ENCODE results near the gene RIOK1. TPM values are rescaled to one million over a fixed set of nuclear protein-coding genes. Genes with fewer than 3 reads are reported as not detected.

Gene RIOK1
- total RNA-seq, 1 experiment from 2014 or later, result 21.3 TPM

DNA sequence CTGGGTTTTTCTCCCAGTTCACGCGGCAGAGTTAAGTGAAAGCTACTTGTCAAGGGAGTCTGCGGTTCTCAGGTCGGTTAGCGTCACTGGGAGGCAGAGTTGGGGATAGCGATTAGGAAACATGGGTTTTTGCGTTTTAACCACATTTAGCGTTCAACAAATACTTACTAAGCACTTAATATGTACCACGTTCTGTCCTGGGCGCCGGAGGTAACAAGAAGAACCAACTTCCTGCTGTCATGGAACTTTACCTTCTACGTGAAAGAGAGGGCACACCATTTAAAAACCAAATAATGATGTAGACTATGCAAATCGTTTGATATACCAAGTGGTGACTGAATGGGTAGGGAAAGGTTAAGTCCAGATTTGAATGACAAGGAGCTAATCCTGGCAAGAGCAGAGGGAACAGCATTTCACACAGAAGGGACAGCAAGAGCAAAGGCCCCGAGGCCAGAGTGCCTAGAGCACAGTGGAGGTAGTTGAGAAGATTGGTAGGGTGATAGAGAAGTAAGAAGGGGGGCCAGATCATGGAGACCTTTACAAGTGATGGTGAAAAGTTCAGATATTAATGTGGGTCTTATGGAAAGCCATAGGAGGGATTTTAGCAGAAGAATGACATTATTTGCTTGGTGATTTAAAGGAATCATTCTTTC, 744 bp downstream of the RIOK1 start:
- peaks cover 3% of the 10 kb centered on the region; the same call in 1 of the 2 replicates for H3K36me3 ChIP-seq
- H3K9me3 ChIP-seq (replicated peaks), result no peaks in the 10 kb centered on the region
- H3K4me1 ChIP-seq, result no peaks in the 10 kb centered on the region
- H3K27me3 ChIP-seq, result no peaks in the 10 kb centered on the region
- peak overlapping the region; percentile 70 for H3K27ac ChIP-seq
- no peak for DNase-seq
- H3K4me3 ChIP-seq, result peak overlapping the region; percentile 72

DNA sequence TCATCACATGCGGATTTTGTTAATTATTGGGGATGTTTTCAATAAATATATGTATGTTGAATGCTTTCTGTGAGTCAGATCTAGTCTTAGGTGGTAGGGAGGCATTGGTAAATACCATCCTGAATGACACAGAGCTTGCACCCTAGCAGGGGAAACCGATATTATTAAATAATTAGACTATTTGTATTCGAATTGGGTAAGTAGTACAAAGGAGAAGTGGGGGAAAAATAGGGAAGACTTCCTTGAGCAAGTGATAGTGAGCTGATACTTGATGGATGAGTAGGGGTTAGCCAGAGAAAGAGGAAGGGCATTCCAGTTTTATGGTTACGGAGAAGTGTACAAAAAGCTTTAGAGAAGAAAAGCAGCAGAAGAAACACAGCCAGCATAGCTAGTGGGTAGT, 1.5 kb downstream of the RIOK1 start:
- peaks cover 6% of the 10 kb centered on the region; the same call in 1 of the 2 replicates for H3K36me3 ChIP-seq
- no peaks in the 10 kb centered on the region for H3K27me3 ChIP-seq
- H3K9me3 ChIP-seq (replicated peaks), result no peaks in the 10 kb centered on the region
- H3K4me3 ChIP-seq, result no peak overlapping the region
- no peaks in the 10 kb centered on the region for H3K4me1 ChIP-seq
- no peak overlapping the region for H3K27ac ChIP-seq
- DNase-seq, result no peak

DNA sequence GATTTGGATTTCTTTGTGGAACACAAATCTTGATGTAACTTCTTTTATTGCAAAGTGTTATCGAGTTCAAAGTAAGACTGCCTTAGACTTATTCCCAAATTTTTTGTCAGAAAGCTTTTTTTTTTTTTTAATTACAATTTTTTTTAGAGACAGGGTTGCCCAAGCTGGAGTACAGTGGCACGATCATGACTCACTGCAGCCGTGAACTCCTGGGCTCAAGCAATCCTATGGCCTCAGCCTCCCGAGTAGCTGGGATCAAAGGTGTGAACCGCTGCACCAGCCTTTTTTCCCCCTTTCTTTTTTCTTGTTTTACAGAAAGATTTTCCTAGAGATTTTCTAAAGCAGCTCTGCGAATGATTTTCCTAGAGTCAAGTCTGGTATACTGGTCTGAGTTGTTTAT, 2.8 kb downstream of the RIOK1 start:
- no peak for DNase-seq
- no peaks in the 10 kb centered on the region for H3K4me1 ChIP-seq
- H3K27ac ChIP-seq, result no peak overlapping the region
- no peaks in the 10 kb centered on the region for H3K27me3 ChIP-seq
- H3K4me3 ChIP-seq, result no peak overlapping the region
- no peaks in the 10 kb centered on the region for H3K9me3 ChIP-seq (replicated peaks)
- H3K36me3 ChIP-seq, result peaks cover 6% of the 10 kb centered on the region; the same call in 1 of the 2 replicates

DNA sequence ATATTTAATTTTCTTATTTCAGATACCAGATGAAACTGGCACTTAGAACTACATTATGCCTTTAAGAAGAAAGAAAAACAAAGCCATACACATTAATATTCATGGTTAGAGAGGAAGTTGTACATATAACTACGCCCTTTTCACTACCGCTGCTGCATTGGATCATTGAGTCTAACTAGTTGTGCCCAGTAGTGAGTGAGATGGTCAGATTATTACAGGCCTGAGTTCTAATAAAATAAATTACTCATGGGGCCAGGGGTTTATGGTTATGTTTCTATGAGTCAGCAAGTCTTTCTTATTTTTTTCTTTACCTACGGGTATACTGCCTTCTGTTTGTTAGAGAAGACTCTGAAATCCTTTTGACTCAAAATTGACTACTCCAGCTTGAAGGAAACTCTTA, 11.5 kb downstream of the RIOK1 start:
- H3K36me3 ChIP-seq, result peaks cover 25% of the 10 kb centered on the region

DNA sequence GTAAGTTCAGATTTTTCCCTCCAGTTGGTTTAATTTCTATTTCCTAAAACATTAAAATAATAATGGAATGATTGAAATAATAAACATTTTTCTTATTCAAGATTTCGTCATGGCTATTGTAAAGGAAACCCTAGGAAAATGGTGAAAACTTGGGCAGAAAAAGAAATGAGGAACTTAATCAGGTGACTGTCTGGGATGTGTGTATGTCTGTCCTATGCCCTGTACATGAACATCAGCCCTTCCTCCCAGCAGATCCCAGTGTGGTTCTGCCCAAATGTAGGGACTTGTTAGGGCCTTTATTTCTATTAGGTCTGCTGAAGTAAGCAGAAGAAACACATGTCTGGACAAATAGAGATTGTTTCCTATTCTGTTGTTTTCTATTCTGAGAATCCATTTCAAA, 13.1 kb downstream of the RIOK1 start:
- Histone ChIP-seq H3K27me3 (no peaks in the 10 kb centered on the region), H3K36me3 (peaks cover 25% of the 10 kb centered on the region), H3K9me3 (replicated peaks) (no peaks in the 10 kb centered on the region), H3K27ac (no peak overlapping the region), H3K4me3 (no peak overlapping the region), H3K4me1 (no peaks in the 10 kb centered on the region)
- no peak for DNase-seq

More for the DNA sequence above, 11.5 kb downstream of the RIOK1 start:
- no peak for DNase-seq
- Histone ChIP-seq H3K27me3 (no peaks in the 10 kb centered on the region), H3K9me3 (replicated peaks) (no peaks in the 10 kb centered on the region), H3K4me3 (no peak overlapping the region), H3K27ac (no peak overlapping the region), H3K4me1 (no peaks in the 10 kb centered on the region)

DNA sequence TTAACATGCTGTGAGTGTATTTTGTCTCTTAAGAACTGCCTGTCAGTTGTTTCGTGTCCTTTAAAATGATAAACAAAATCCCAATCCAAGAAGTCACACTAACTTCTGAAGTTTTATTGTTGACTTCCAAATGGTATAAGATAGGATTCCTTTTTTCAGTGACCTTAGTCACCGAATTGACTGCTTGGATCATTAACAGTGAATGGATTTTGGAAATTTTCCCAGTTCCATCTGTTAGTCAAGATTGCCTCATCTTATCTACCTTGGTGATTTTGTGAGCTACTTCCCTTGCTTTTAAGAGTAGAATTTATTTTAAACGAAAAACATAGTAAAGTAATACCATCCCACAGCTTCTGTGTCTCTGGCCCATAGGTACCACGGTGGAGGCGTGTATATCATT, 14.9 kb downstream of the RIOK1 start:
- Histone ChIP-seq H3K4me3 (no peak overlapping the region), H3K4me1 (no peaks in the 10 kb centered on the region), H3K36me3 (peaks cover 22% of the 10 kb centered on the region), H3K9me3 (replicated peaks) (no peaks in the 10 kb centered on the region), H3K27ac (no peak overlapping the region), H3K27me3 (no peaks in the 10 kb centered on the region)
- DNase-seq, result no peak

DNA sequence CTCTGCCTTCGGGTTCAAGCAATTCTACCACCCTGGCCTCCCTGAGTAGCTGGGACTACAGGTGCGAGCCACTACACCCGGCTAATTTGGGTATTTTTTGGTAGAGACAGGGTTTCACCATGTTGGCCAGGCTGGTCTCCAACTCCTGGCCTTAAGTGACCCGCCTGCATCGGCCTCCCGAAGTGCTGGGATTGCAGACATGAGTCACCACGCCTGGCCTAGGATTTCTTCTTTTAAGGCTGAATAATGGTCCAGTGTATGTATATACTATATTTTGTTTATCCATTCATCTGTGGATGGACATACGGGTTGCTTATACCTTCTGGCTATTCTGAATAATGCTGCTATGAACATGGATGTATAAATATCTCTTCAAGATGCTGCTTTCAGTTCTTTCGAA, 17.1 kb downstream of the RIOK1 start:
- Histone ChIP-seq H3K4me3 (no peak overlapping the region), H3K36me3 (peaks cover 22% of the 10 kb centered on the region), H3K4me1 (no peaks in the 10 kb centered on the region), H3K27me3 (no peaks in the 10 kb centered on the region), H3K27ac (no peak overlapping the region), H3K9me3 (replicated peaks) (no peaks in the 10 kb centered on the region)
- no peak for DNase-seq

DNA sequence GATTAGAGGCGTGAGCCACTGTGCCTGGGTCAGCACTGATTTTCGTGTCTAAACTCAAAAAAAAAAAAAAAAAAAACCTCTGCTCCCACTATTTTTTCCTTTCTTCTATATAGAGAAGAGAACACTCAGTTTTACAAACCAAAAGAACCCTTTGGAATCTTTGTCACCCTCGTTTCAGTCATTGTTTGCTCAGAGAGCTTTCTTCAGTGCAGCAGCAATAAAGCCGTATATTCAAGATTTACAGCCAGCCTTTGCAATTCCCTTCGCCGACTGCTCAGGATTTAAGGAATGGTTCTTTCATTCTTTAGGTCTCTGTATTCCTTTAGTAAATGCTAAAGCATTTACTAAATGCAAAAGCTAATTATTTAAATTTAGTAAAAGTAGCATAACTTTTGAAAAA, 20.1 kb downstream of the RIOK1 start:
- H3K4me3 ChIP-seq, result no peak overlapping the region
- H3K27me3 ChIP-seq, result no peaks in the 10 kb centered on the region
- no peak overlapping the region for H3K27ac ChIP-seq
- peaks cover 11% of the 10 kb centered on the region for H3K36me3 ChIP-seq
- H3K9me3 ChIP-seq (replicated peaks), result no peaks in the 10 kb centered on the region
- DNase-seq, result no peak
- no peaks in the 10 kb centered on the region for H3K4me1 ChIP-seq

DNA sequence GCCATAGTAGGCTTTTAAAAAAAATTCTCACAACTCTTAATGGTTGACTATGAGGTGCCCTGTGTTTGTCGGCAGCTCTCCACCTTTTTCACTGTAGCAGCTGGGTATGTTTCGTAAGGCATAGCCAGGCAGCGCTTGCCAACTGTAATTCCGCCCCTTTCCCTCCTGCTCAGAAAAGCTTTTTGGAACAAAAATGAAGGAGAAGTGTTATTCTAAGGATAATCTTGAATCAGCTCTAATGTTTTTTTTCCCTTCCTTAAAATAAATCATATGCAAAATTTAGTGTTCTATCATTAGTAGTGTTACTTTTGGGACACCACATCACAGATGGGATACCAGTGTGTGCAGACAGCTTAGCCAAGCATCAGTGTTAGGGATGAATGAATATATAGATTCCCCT, 21.2 kb downstream of the RIOK1 start:
- no peak overlapping the region for H3K27ac ChIP-seq
- no peaks in the 10 kb centered on the region for H3K4me1 ChIP-seq
- H3K27me3 ChIP-seq, result no peaks in the 10 kb centered on the region
- no peaks in the 10 kb centered on the region for H3K9me3 ChIP-seq (replicated peaks)
- no peak for DNase-seq
- peaks cover 14% of the 10 kb centered on the region for H3K36me3 ChIP-seq
- H3K4me3 ChIP-seq, result no peak overlapping the region

DNA sequence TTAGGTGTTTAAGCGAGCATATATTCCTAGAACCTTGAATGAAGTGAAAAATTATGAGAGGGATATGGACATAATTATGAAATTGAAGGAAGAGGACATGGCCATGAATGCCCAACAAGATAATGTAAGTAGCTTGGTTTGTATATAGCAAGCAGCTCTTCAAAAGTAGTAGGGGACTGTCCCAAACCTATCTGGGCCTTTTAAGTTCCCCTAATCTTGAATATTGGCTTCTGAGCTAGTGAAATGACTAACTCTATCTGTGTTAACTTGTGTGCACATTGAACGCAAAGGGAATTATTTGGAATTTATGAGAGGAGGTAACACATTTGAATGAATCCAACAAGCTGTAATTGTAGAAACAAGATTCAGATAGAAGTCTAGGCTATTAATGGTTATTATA, 21.7 kb downstream of the RIOK1 start:
- peaks cover 17% of the 10 kb centered on the region for H3K36me3 ChIP-seq
- no peak overlapping the region for H3K27ac ChIP-seq
- H3K27me3 ChIP-seq, result no peaks in the 10 kb centered on the region
- DNase-seq, result no peak
- no peaks in the 10 kb centered on the region for H3K9me3 ChIP-seq (replicated peaks)
- no peak overlapping the region for H3K4me3 ChIP-seq
- H3K4me1 ChIP-seq, result no peaks in the 10 kb centered on the region

DNA sequence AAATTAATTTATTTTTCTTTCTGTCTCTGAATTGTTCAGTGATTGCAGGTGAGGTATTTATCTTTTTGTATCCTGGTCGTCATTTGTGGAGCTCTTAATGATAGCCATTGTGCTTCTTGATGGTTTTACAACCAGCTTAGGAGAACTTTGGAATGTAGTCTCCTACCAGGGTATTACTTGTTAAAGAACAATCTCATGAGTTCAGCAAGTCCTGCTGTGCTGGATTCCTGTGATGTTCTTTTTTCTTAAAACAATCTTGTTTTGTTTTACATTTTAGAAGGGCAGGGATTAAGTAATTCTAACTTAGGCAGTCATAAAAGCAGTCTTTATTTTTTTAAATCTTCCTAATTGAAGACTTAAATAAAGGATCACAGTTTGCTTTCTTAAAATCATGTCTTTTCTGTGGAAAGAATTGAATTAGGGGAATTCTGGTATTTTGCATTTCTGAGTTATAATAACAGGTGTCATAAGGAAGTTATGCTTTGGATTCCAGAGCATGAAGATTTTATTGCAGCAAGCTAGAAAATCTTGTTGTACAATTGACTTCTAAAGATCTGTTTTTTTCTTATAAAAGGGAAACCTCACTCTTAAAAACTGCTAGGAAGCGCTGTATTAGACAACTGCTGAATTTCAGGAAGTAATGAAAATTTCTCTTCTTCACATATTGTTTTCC, 23.7 kb downstream of the RIOK1 start:
- H3K36me3 ChIP-seq, result peaks cover 26% of the 10 kb centered on the region

DNA sequence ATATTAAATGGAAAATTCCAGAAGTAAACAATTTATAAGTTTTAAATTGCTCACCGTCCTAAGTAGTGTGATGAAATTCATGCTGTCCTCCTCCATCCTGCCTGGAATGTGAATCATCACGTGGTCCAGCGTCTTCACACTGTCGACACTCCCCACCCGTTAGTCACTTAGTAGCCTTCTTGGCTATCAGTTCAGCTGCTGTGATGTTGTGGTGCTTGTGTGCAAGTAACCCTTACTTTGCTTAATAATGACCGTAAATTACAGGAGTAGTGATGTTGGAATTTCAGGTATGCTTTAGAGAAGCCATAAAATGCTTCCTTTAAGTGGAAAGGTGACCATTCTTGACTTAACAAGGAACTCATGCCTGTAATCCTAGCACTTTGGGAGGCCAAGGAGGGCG, 25.2 kb downstream of the RIOK1 start:
- Histone ChIP-seq H3K27me3 (no peaks in the 10 kb centered on the region), H3K36me3 (peaks cover 26% of the 10 kb centered on the region), H3K27ac (no peak overlapping the region), H3K4me1 (no peaks in the 10 kb centered on the region; the same call in 1 of the 2 replicates), H3K4me3 (no peak overlapping the region), H3K9me3 (replicated peaks) (no peaks in the 10 kb centered on the region)
- DNase-seq, result no peak

More for the DNA sequence above, 23.7 kb downstream of the RIOK1 start:
- H3K4me3 ChIP-seq, result no peak overlapping the region
- H3K4me1 ChIP-seq, result no peaks in the 10 kb centered on the region; the same call in 1 of the 2 replicates
- DNase-seq, result no peak
- H3K9me3 ChIP-seq (replicated peaks), result no peaks in the 10 kb centered on the region
- H3K27me3 ChIP-seq, result no peaks in the 10 kb centered on the region
- H3K27ac ChIP-seq, result no peak overlapping the region

DNA sequence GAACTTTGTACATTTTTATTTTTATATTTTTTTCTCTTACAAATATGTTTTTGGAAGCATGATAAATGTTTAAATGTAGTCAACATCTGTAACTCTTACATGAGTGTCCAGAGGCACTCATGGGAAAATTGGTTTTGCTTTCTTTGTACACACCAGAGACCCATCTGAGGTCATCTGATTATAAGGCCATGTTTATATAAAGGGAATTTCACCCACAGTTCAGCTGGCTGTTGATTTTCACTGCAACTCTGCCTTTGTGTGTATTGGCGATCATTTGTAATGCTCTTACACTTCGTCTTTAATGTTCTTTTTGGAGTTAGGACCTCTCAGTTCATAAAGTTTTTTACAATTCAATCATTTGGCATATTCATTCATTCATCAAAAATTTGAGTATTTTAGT, 28.1 kb downstream of the RIOK1 start:
- H3K27me3 ChIP-seq, result no peaks in the 10 kb centered on the region
- no peaks in the 10 kb centered on the region; the same call in 1 of the 2 replicates for H3K4me1 ChIP-seq
- H3K4me3 ChIP-seq, result no peak overlapping the region
- H3K36me3 ChIP-seq, result peaks cover 20% of the 10 kb centered on the region; the same call in 1 of the 2 replicates
- no peaks in the 10 kb centered on the region for H3K9me3 ChIP-seq (replicated peaks)
- DNase-seq, result no peak
- H3K27ac ChIP-seq, result peak overlapping the region; percentile 43

DNA sequence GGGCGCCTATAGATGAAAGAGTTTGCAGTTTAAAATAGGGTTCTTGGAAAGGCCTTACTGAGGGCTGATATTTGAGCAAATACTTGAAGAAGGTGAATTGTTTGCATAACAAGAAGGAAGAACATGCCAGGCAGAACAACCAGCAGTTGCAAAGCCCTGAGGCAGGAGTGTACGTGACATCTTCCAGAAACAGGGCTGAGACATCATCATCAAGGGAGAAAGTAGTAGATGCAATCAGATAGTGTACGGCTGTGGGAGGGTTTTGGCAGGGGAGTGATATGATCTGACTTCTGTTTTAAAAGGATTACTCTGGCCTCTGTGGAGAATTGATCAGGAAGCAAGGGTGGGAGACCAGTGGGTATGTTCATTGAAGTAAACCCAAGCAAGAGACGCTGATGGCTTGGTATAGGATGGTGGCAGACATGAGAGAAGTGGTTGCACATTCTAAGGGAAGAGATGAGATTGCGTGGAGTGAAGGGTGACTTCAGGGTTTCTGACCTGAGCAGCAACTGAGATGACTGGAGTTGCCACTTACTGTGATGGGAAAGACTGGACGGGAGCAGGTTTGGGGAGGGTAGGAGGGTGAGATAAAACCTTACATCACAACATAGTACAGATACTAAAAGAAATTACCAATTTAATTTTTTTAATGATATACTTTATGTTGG, 28.8 kb downstream of the RIOK1 start:
- peak in 1 of 2 experiments; percentile 40 for DNase-seq
- H3K4me1 ChIP-seq, result no peaks in the 10 kb centered on the region; the same call in 1 of the 2 replicates
- H3K36me3 ChIP-seq, result peaks cover 19% of the 10 kb centered on the region; the same call in 1 of the 2 replicates
- peak overlapping the region; percentile 43 for H3K27ac ChIP-seq
- H3K4me3 ChIP-seq, result no peak overlapping the region
- no peaks in the 10 kb centered on the region for H3K27me3 ChIP-seq
- no peaks in the 10 kb centered on the region for H3K9me3 ChIP-seq (replicated peaks)

DNA sequence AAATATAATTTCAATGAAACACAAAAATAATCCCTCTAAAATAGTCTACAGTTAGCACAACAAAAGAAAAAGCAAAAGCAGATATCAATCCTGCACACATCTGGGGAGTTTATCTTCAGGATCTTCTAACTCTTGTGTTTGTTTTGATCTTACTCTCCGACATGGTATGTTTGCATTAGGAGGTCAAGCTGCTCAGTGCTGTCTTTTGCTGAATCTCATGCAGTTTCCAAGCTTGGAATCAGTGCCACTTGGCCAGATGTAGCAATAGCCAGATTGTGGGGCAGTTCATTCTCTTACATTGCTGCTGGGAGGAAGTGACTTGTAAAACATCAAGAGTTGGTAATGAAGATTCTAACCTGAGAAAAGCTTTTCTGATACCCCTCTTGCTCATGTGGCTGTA, 29.5 kb downstream of the RIOK1 start:
- Histone ChIP-seq H3K27ac (peak overlapping the region; percentile 43), H3K36me3 (peaks cover 15% of the 10 kb centered on the region; the same call in 1 of the 2 replicates), H3K27me3 (no peaks in the 10 kb centered on the region), H3K4me1 (no peaks in the 10 kb centered on the region; the same call in 1 of the 2 replicates), H3K4me3 (no peak overlapping the region), H3K9me3 (replicated peaks) (no peaks in the 10 kb centered on the region)
- DNase-seq, result peak in 1 of 2 experiments; percentile 8
